ENCODE results near the gene ZHX3. TPM values are rescaled to one million over a fixed set of nuclear protein-coding genes. Genes with fewer than 3 reads are reported as not detected.

The ZHX3 gene
- total and polyA plus RNA-seq, 2 of the 4 experiments (the other 2 are of a cell fraction) = 25.0 to 28.0 TPM

GRCh38 chr20:41330941-41331340 is 13.4 kb upstream of the ZHX3 start:
- Histone ChIP-seq H4K20me1 (ENCODE audit: insufficient read depth, low read length) (no peaks in the 10 kb centered on the region), H3K9me3 (ENCODE audit: control insufficient read depth, insufficient read depth, low read length) (no peaks in the 10 kb centered on the region), H3K4me2 (ENCODE audit: low read depth, low read length) (no peak overlapping the region), H3K56ac (ENCODE audit: extremely low read depth, insufficient read depth, low read length) (no peak overlapping the region), H3K4me1 (ENCODE audit: control insufficient read depth, insufficient read depth, low read length) (peaks cover 30% of the 10 kb centered on the region), H3K4me3 (ENCODE audit: insufficient read depth, low read depth, low read length) (no peak overlapping the region), H3K23ac (ENCODE audit: low read depth, low read length) (no peak overlapping the region), H3K36me3 (ENCODE audit: control insufficient read depth, insufficient read depth, low read length) (no peaks in the 10 kb centered on the region), H3K27ac (ENCODE audit: insufficient read depth, low read length) (no peak overlapping the region), H2BK5ac (ENCODE audit: low read depth, low read length, poor library complexity, severe bottlenecking) (peak overlapping the region; percentile 93), H3K27me3 (ENCODE audit: control insufficient read depth, insufficient read depth, low read length) (no peaks in the 10 kb centered on the region), H2AFZ (replicated peaks; ENCODE audit: low read length, poor library complexity) (peak overlapping the region; percentile 12), H2BK20ac (ENCODE audit: low read depth, low read length) (peak overlapping the region; percentile 97), H3K14ac (replicated peaks; ENCODE audit: low read depth, low read length) (0 out of 2 replicates have a peak overlapping the region, but pooled peaks have one; percentile 33), H3K9me1 (ENCODE audit: insufficient read depth, low read length) (peaks cover 14% of the 10 kb centered on the region), H4K91ac (ENCODE audit: insufficient read depth, low read depth, low read length) (peak overlapping the region; percentile 97; the same call in 1 of the 2 replicates), H3K18ac (ENCODE audit: low read depth, low read length) (peak overlapping the region; percentile 85; the same call in 1 of the 2 replicates), H2BK15ac (ENCODE audit: low read depth, low read length) (peak overlapping the region; percentile 95; the same call in 2 of the 3 replicates), H2AK9ac (replicated peaks; ENCODE audit: low read depth, low read length, poor library complexity) (no peak overlapping the region), H4K8ac (ENCODE audit: low read depth in 2 of 2, low read length in 2 of 2) (peak overlapping the region; percentile 86 to 98; a peak in 3 of 4 replicates), H3K79me1 (ENCODE audit: low read depth in 1 of 2, low read length in 2 of 2) (peaks cover 0 to 12% of the 10 kb centered on the region in 2 experiments; a peak in 1 of 4 replicates), H4K5ac (ENCODE audit: low read depth, low read length) (no peak overlapping the region; the same call in 1 of the 2 replicates), H3K9ac (ENCODE audit: low read depth, low read length) (no peak overlapping the region), H2AK5ac (ENCODE audit: low read depth, low read length) (peak overlapping the region; percentile 88), H2BK120ac (ENCODE audit: low read depth, low read length) (peak overlapping the region; percentile 99), H3K4ac (ENCODE audit: low read depth, low read length) (peak overlapping the region; percentile 99)
- ChIA-PET CTCF (no interaction called here), POLR2A (ENCODE audit: unreplicated experiment) (interaction anchor here (0.6 to 0.7 kb wide), 2 partner anchors 12 to 358 kb away, joined by 3 to 6 read pairs; no protein-coding TSS in a partner anchor)
- no peak for DNase-seq
- no TSS peak for BruUV-seq (replicated peaks)
- ATAC-seq (ENCODE audit: low read depth) = no peak
- dilution Hi-C loops (cut with HindIII; ENCODE audit: low sequenced_read_pairs, unreplicated experiment) (no loop called here), intact Hi-C loops (cut with micrococcal nuclease) (no loop called here), in situ Hi-C loops (cut with MboI; ENCODE audit: low sequenced_read_pairs) (loop anchor here (5.0 kb wide), 1 partner anchor 99 kb away; no protein-coding TSS in a partner anchor)
- TF ChIP-seq FOS (IDR thresholded peaks at IDR 0.05; ENCODE audit: low read depth, low read length) (no peak), MAFK (IDR thresholded peaks at IDR 0.05; ENCODE audit: low read depth, low read length) (no peak), POLR2A (IDR thresholded peaks at IDR 0.05; ENCODE audit: low read depth, low read length) (no peak), CHD1 (IDR thresholded peaks at IDR 0.05; ENCODE audit: low read depth, low read length) (no peak), RAD21 (IDR thresholded peaks at IDR 0.05; ENCODE audit: low read length) (no peak), BHLHE40 (IDR thresholded peaks at IDR 0.05; ENCODE audit: low read depth, low read length) (no peak), ELK1 (IDR thresholded peaks at IDR 0.05; ENCODE audit: borderline replicate concordance, low read depth, low read length) (no peak), MAZ (IDR thresholded peaks at IDR 0.05; ENCODE audit: borderline replicate concordance, low read depth, low read length) (no peak)
- WGBS, 2 experiments (ENCODE audit: extremely low coverage in 2 of 2, insufficient read length in 1 of 2) = no CpG with 5 or more reads among the region's 1 CpG
